Peyer's patch (tissue), 4 donors: ENCODE data around the gene SBF2. TPM values are rescaled to one million over a fixed set of nuclear protein-coding genes. Genes with fewer than 3 reads are reported as not detected.

Source experiments
- DNase-seq, 3 donors: peaks; one replicate each; pipeline ENCODE4 v3.0.0-alpha.2; 2017 to 2019
- H3K27ac ChIP-seq, 4 donors: fragments of 200-600 bp; sonication (generic); one replicate each; pipeline ENCODE4 v1.5.1; 2016 to 2019
- H3K27me3 ChIP-seq, 2 donors: fragments of 200-600 bp; sonication (generic); one replicate each; pipeline ENCODE4 v1.5.1; 2019
- H3K36me3 ChIP-seq, 3 donors: fragments of 200-600 bp; sonication (generic); one replicate each; pipeline ENCODE4 v1.5.1; 2016 to 2019
- H3K4me1 ChIP-seq, 4 donors: fragments of 200-600 bp; sonication (generic); one replicate each; pipeline ENCODE4 v1.5.1; 2016 to 2019
- H3K4me3 ChIP-seq, 4 donors: fragments of 200-600 bp; sonication (generic); 1 replicate in 3 of 4; 2 replicates in 1 of 4; pipeline ENCODE4 v1.5.1; 2016 to 2019; ENCODE audit warnings: mild to moderate bottlenecking in 1 of 4
- H3K9me3 ChIP-seq, 4 donors: fragments of 200-600 bp; sonication (generic); one replicate each; pipeline ENCODE4 v1.5.1; 2016 to 2019; ENCODE audit warnings: mild to moderate bottlenecking in 1 of 4
- CTCF ChIP-seq, 6 experiments: fragments of 450-650 bp in 4 of 6; fragments of 200-600 bp in 2 of 6; sonication (generic) in 1 of 6; IDR thresholded peaks; one replicate each; pipeline ENCODE4 v1.5.1; 2017 to 2019; ENCODE audit warnings: antibody characterized with exemption in 6 of 6, mild to moderate bottlenecking in 3 of 6, moderate library complexity in 1 of 6
- POLR2A ChIP-seq, 2 donors: fragments of 450-650 bp; IDR thresholded peaks; one replicate each; pipeline ENCODE4 v1.5.1; 2017; ENCODE audit warnings: antibody characterized with exemption in 2 of 2, mild to moderate bottlenecking in 2 of 2, moderate library complexity in 2 of 2
- total RNA-seq, 4 donors: library from RNA; depleted of rRNA; stranded (reverse); fragments of >200 nt; gene quantifications; one replicate each; pipeline ENCODE4 v1.1.0, GENCODE V29; 2016

Gene SBF2
- total RNA-seq, 4 donors from 2014 or later: 52.7 to 70.1 (median 56.7) TPM

- H3K4me1 ChIP-seq: peaks cover 0 to 31% (median 0%) of the 10 kb centered on the region in 4 donors
- no peak overlapping the region for H3K4me3 ChIP-seq
- H3K9me3 ChIP-seq: no peaks in the 10 kb centered on the region
- no peak overlapping the region for H3K27ac ChIP-seq
- no peaks in the 10 kb centered on the region for H3K36me3 ChIP-seq
- no peak for TF ChIP-seq POLR2A (IDR thresholded peaks at IDR 0.05)
- H3K27me3 ChIP-seq: no peaks in the 10 kb centered on the region
- no peak for DNase-seq
Observed at GRCh38 chr11:10319702-10320558, 25.9 kb upstream of the SBF2 start.

- Histone ChIP-seq H3K4me3 (no peak overlapping the region), H3K9me3 (no peaks in the 10 kb centered on the region), H3K27ac (peak overlapping the region in 3 of 4 donors; percentile 9 to 74 (median 23)), H3K27me3 (no peaks in the 10 kb centered on the region), H3K36me3 (no peaks in the 10 kb centered on the region), H3K4me1 (peaks cover 0 to 22% (median 0%) of the 10 kb centered on the region in 4 donors)
- no peak for TF ChIP-seq CTCF (IDR thresholded peaks at IDR 0.05)
- no peak for TF ChIP-seq POLR2A (IDR thresholded peaks at IDR 0.05)
- peak in 2 of 3 donors; percentile 68 to 77 for DNase-seq
Observed at GRCh38 chr11:10318527-10318802, 24.4 kb upstream of the SBF2 start.

- TF ChIP-seq POLR2A (IDR thresholded peaks at IDR 0.05) (no peak), CTCF (IDR thresholded peaks at IDR 0.05) (no peak)
- peaks cover 0 to 20% (median 0%) of the 10 kb centered on the region in 4 donors for H3K4me1 ChIP-seq
- no peaks in the 10 kb centered on the region for H3K9me3 ChIP-seq
- H3K36me3 ChIP-seq: no peaks in the 10 kb centered on the region
- H3K27me3 ChIP-seq: no peaks in the 10 kb centered on the region
- H3K27ac ChIP-seq: peak overlapping the region; percentile 9 to 74 (median 28)
- H3K4me3 ChIP-seq: no peak overlapping the region
- peak in 1 of 3 donors; percentile 75 for DNase-seq
Observed at GRCh38 chr11:10317776-10318526, 23.9 kb upstream of the SBF2 start.

GRCh38 chr11:10317151-10317755, 23.2 kb upstream of the SBF2 start:
- Histone ChIP-seq H3K36me3 (no peaks in the 10 kb centered on the region), H3K27ac (peak overlapping the region in 3 of 4 donors; percentile 23 to 74 (median 34)), H3K9me3 (no peaks in the 10 kb centered on the region), H3K27me3 (no peaks in the 10 kb centered on the region), H3K4me3 (no peak overlapping the region), H3K4me1 (peaks cover 0 to 13% (median 0%) of the 10 kb centered on the region in 4 donors)
- no peak for DNase-seq
- TF ChIP-seq POLR2A (IDR thresholded peaks at IDR 0.05) (no peak), CTCF (IDR thresholded peaks at IDR 0.05) (no peak)

- no peaks in the 10 kb centered on the region for H3K9me3 ChIP-seq
- peaks cover 0 to 15% (median 0%) of the 10 kb centered on the region in 4 donors for H3K4me1 ChIP-seq
- no peaks in the 10 kb centered on the region for H3K27me3 ChIP-seq
- no peak overlapping the region for H3K27ac ChIP-seq
- H3K4me3 ChIP-seq: no peak overlapping the region
- no peak for DNase-seq
- no peaks in the 10 kb centered on the region for H3K36me3 ChIP-seq
- TF ChIP-seq CTCF (IDR thresholded peaks at IDR 0.05) (no peak), POLR2A (IDR thresholded peaks at IDR 0.05) (no peak)
Observed at GRCh38 chr11:10315083-10315482, 21.1 kb upstream of the SBF2 start.
